ENCODE results near the gene OBSCN. TPM values are rescaled to one million over a fixed set of nuclear protein-coding genes. Genes with fewer than 3 reads are reported as not detected.

Gene OBSCN
- total RNA-seq, 6 experiments from 2014 or later = 0.27 to 1.8 (median 0.53) TPM

DNA sequence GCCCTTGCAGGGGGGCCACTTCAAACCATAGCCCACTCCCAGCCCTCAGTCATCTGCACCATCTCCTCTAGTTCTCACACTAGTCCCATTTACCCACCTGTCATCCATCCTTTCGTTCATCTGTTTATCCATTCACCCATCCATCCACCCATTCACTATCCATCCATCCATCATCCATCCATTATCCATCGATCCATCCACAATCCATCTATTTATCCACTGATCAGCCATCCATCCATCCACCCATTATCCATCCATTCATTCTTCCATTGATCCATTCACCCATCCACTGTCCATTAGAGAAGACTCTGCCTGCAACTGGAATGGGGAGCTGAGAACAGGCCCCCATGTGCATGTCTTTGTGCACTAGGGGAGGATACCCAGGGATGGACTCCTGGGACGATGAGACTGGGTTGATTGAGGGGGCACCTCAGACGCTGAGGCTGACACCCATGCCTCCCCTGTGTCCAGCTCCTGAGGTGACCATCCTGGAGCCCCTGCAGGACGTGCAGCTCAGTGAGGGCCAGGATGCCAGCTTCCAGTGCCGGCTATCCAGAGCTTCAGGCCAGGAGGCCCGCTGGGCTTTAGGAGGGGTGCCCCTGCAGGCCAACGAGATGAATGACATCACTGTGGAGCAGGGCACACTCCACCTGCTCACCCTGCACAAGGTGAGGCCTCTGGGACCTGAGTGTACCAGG, 100.9 kb downstream of the OBSCN start:
- Mint-ChIP-seq H3K27me3 (ENCODE audit: insufficient read depth) (peaks cover 3% of the 10 kb centered on the region; the same call in 1 of the 2 replicates), H3K36me3 (ENCODE audit: low read depth) (no peaks in the 10 kb centered on the region), H3K27ac (no peak overlapping the region), H3K4me3 (no peak overlapping the region), H3K4me1 (ENCODE audit: low read depth) (no peaks in the 10 kb centered on the region), H3K9me3 (peaks cover 44% of the 10 kb centered on the region)
- DNase-seq = no peak
- TF ChIP-seq, protein P1, sequence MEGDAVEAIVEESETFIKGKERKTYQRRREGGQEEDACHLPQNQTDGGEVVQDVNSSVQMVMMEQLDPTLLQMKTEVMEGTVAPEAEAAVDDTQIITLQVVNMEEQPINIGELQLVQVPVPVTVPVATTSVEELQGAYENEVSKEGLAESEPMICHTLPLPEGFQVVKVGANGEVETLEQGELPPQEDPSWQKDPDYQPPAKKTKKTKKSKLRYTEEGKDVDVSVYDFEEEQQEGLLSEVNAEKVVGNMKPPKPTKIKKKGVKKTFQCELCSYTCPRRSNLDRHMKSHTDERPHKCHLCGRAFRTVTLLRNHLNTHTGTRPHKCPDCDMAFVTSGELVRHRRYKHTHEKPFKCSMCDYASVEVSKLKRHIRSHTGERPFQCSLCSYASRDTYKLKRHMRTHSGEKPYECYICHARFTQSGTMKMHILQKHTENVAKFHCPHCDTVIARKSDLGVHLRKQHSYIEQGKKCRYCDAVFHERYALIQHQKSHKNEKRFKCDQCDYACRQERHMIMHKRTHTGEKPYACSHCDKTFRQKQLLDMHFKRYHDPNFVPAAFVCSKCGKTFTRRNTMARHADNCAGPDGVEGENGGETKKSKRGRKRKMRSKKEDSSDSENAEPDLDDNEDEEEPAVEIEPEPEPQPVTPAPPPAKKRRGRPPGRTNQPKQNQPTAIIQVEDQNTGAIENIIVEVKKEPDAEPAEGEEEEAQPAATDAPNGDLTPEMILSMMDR (IDR thresholded peaks at IDR 0.05) = no peak

- H3K27ac Mint-ChIP-seq = no peak overlapping the region
- no peaks in the 10 kb centered on the region for H3K36me3 Mint-ChIP-seq (ENCODE audit: low read depth)
- TF ChIP-seq, protein P1 (IDR thresholded peaks at IDR 0.05) = no peak
- H3K27me3 Mint-ChIP-seq (ENCODE audit: insufficient read depth) = peaks cover 3% of the 10 kb centered on the region; the same call in 1 of the 2 replicates
- no peak overlapping the region for H3K4me3 Mint-ChIP-seq
- no peak for DNase-seq
- H3K4me1 Mint-ChIP-seq (ENCODE audit: low read depth) = no peaks in the 10 kb centered on the region
- peaks cover 45% of the 10 kb centered on the region for H3K9me3 Mint-ChIP-seq
Measured at GRCh38 chr1:228309326-228310067, 101.7 kb downstream of the OBSCN start.

GRCh38 chr1:228310162-228310792, 102.4 kb downstream of the OBSCN start:
- TF ChIP-seq, protein P1 (IDR thresholded peaks at IDR 0.05) = no peak
- DNase-seq = no peak
- Mint-ChIP-seq H3K9me3 (peaks cover 45% of the 10 kb centered on the region), H3K36me3 (ENCODE audit: low read depth) (no peaks in the 10 kb centered on the region), H3K4me3 (no peak overlapping the region), H3K27ac (no peak overlapping the region), H3K27me3 (ENCODE audit: insufficient read depth) (peaks cover 2% of the 10 kb centered on the region; the same call in 1 of the 2 replicates), H3K4me1 (ENCODE audit: low read depth) (no peaks in the 10 kb centered on the region)

GRCh38 chr1:228311091-228311490, 103.2 kb downstream of the OBSCN start:
- no peaks in the 10 kb centered on the region for H3K36me3 Mint-ChIP-seq (ENCODE audit: low read depth)
- peaks cover 2% of the 10 kb centered on the region; the same call in 1 of the 2 replicates for H3K27me3 Mint-ChIP-seq (ENCODE audit: insufficient read depth)
- no peak overlapping the region for H3K4me3 Mint-ChIP-seq
- H3K27ac Mint-ChIP-seq = no peak overlapping the region
- TF ChIP-seq, protein P1 (IDR thresholded peaks at IDR 0.05) = no peak
- peaks cover 46% of the 10 kb centered on the region for H3K9me3 Mint-ChIP-seq
- DNase-seq = no peak
- no peaks in the 10 kb centered on the region for H3K4me1 Mint-ChIP-seq (ENCODE audit: low read depth)

DNA sequence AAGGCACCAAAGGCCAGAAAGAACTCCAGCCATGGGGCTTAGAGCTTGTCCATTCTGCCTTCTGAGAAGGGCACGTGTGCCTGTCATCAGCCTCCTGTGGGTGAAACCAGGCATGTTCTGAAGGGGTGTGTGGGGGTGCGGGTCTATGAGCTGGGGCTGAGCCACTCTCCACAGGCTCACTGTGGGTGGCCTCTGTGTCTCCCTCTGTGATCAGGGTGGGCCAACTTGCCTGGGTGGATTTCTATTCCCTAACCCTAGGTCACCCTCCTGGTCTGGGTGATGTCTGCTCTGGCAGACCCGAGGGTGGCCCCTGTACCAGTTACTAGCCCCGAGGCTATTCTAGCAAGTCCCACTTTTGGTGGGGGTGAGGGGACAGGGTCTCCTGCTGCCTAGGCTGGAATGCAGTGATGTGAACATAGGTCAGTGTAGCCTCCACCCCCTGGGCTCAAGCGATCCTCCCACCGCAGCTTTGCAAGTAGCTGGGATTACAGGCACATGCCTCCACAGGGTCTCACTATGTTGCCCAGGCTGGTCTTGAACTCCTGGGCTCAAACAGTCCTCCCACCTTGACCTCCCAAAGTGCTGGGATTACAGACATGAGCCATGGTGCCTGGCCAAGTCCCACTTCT, 104.4 kb downstream of the OBSCN start:
- no peaks in the 10 kb centered on the region for H3K4me1 Mint-ChIP-seq (ENCODE audit: low read depth)
- H3K4me3 Mint-ChIP-seq = no peak overlapping the region
- H3K27me3 Mint-ChIP-seq (ENCODE audit: insufficient read depth) = peaks cover 2% of the 10 kb centered on the region; the same call in 1 of the 2 replicates
- H3K9me3 Mint-ChIP-seq = peaks cover 46% of the 10 kb centered on the region
- H3K27ac Mint-ChIP-seq = no peak overlapping the region
- H3K36me3 Mint-ChIP-seq (ENCODE audit: low read depth) = no peaks in the 10 kb centered on the region
- DNase-seq = no peak
- TF ChIP-seq, protein P1 (IDR thresholded peaks at IDR 0.05) = no peak
